Fibroblast of lung (primary cell): ENCODE results near the gene SORCS2.

ENCODE experiments used
- CTCF ChIP-seq, 2 donors: IDR thresholded peaks in 1 of 2; conservative IDR thresholded peaks in 1 of 2; 1 replicate in 1 of 2; 2 replicates in 1 of 2; pipeline ENCODE4 v1.5.1; 2011 to 2012; ENCODE audit warnings: low read length in 2 of 2, control low read depth in 1 of 2, inconsistent platforms in 1 of 2, low read depth in 1 of 2, mild to moderate bottlenecking in 1 of 2
- EZH2 ChIP-seq: IDR thresholded peaks from 2 replicates; pipeline ENCODE4 v1.5.1; 2012; ENCODE audit warnings: low read length, control low read depth, mild to moderate bottlenecking; ENCODE audit errors: missing control alignments

GRCh38 chr4:7384929-7385890 is 192.9 kb downstream of the SORCS2 start:
- TF ChIP-seq CTCF (conservative IDR thresholded peaks at IDR 0.05 in 1 of 2, IDR thresholded peaks at IDR 0.05 in 1 of 2; ENCODE audit: low read depth in 1 of 2, low read length in 2 of 2) = no peak
- TF ChIP-seq EZH2 = no peak
